Aorta (tissue), 5 donors: ENCODE measurements around the gene PCBP3. TPM values are rescaled to one million over a fixed set of nuclear protein-coding genes. Genes with fewer than 3 reads are reported as not detected.
"Not testable (repeated sequence)": the region's sequence is repeated elsewhere in the genome, so short reads cannot be mapped to it uniquely, and the experiment has no call there.

Source experiments
- ATAC-seq: fragments of 200-7000 bp; cut with Tn5 transposase; one replicate; pipeline ENCODE4 v1.9.1; 2022; ENCODE audit warnings: moderate library complexity; ENCODE audit not compliant: low FRiP score
- DNase-seq, 2 donors: peaks; one replicate each; pipeline ENCODE4 v3.0.0-alpha.2; 2020
- H3K27ac ChIP-seq, 2 donors: one replicate each; pipeline ENCODE4 v1.5.1; 2013; ENCODE audit warnings: low read length in 2 of 2, mild to moderate bottlenecking in 2 of 2, moderate library complexity in 2 of 2, control low read depth in 1 of 2, inconsistent platforms in 1 of 2, low read depth in 1 of 2
- H3K27me3 ChIP-seq, 2 donors: one replicate each; pipeline ENCODE4 v1.6.1; 2013; ENCODE audit warnings: control low read depth in 1 of 2, low read length in 1 of 2, mild to moderate bottlenecking in 1 of 2, moderate library complexity in 1 of 2; ENCODE audit not compliant: insufficient read depth in 2 of 2, control insufficient read depth in 1 of 2
- H3K36me3 ChIP-seq, 2 donors: one replicate each; pipeline ENCODE4 v1.6.1; 2013; ENCODE audit warnings: control low read depth in 1 of 2, low read length in 1 of 2, mild to moderate bottlenecking in 1 of 2; ENCODE audit not compliant: insufficient read depth in 2 of 2, control insufficient read depth in 1 of 2
- H3K4me1 ChIP-seq, 2 donors: one replicate each; pipeline ENCODE4 v1.6.1; 2013; ENCODE audit warnings: low read length in 2 of 2, control low read depth in 1 of 2, mild to moderate bottlenecking in 1 of 2, moderate library complexity in 1 of 2; ENCODE audit not compliant: insufficient read depth in 2 of 2, control insufficient read depth in 1 of 2
- H3K4me3 ChIP-seq, 2 donors: one replicate each; pipeline ENCODE4 v1.5.1; 2013; ENCODE audit warnings: low read length in 2 of 2, control low read depth in 1 of 2, mild to moderate bottlenecking in 1 of 2
- H3K9me3 ChIP-seq: one replicate; pipeline ENCODE4 v1.6.1; 2013; ENCODE audit warnings: mild to moderate bottlenecking, low read length; ENCODE audit not compliant: control insufficient read depth
- WGBS, 2 donors: extraction: QIAGEN DNeasy Blood & Tissue Kit; methylation state at CpG; one replicate each; pipeline ENCODE4 v1.1.7; 2013; 5-methylcytosine and 5-hydroxymethylcytosine counted together
- intact Hi-C, 2 donors: fragments of 100-400 bp; cut with DNase I; formaldehyde crosslinking; loops; one replicate each; pipeline versions ENCODE4 v1.14.2 to v1.15.0; 2022
- polyA plus RNA-seq, 2 donors: library from polyadenylated mRNA; stranded (reverse); fragments of 200-250 nt; gene quantifications; one replicate each; pipeline ENCODE4 v1.2.3, GENCODE V29; 2013
- total RNA-seq, 2 donors: library from RNA; stranded (reverse); fragmentation: NEBNext Ultra II Directional; extraction: Animal tissue kit (Norgen Biotek cat#: 25700); gene quantifications; one replicate each; pipeline ENCODE4 v1.2.1, GENCODE V29; 2021
- donor health status: healthy with polysubstance abuse.
- donor health status: Bipolar disorder and iron deficiency.
- donor health status: DM: no; HTN: no; CAD: no.
- donor health status: DM: no; HTN: no; CAD: no.
- donor health status: DM: yes; HTN: yes; CAD: no.

Gene PCBP3
- total and polyA plus RNA-seq, 4 donors = 3.6 to 15.0 (median 7.0) TPM; not detected in 1

DNA sequence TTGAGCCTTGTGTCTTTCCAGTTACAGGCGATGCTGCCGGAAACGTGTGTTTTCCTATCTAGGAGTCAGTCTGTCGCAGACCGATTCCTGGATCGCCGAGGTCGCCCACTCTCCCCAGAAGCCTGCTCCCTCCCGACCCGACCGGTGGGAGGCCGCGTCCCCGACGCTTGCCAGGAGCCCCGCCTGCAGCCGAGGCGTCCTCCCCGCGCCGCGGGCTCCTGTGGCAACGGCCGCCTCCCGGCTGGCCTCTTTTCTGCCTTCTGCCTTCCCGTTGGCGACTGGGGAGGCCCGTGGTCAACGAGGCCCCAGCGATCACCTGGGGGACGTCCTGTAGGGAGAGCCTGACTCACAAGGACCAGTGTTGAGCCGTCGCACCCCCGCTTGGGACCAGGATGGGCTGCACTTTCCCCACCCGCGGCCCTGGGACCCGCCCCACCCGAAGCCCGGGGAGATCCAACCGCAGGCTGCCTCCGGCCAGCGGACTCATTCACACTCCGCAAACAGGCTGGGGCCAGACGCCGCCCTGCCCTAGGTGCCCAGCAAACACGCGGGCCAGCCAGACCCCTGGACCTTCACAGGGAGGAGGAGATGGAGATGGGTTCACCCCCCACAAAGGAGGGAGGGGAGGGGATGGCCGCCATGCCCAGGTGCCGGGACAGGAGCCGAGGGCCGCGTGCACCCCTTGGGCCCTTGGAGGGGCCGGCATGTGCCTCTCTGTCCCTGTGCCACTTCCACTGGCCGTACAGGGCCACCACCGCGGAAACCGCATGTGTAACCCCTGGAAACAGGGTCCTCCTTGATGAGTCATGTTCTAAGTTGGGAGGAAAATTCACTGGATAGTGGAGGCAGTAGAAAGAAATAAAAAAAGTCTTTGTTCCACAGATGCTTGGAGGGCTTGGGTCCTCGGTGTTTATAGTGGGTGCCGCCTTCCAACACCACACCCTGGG lies 330.8 kb downstream of the PCBP3 start:
- peak; percentile 52 for ATAC-seq
- Histone ChIP-seq H3K27me3 (no peaks in the 10 kb centered on the region), H3K4me1 (no peaks in the 10 kb centered on the region), H3K36me3 (no peaks in the 10 kb centered on the region), H3K27ac (peak overlapping the region; percentile 94 to 99), H3K9me3 (no peaks in the 10 kb centered on the region), H3K4me3 (peak overlapping the region; percentile 39 to 54)
- WGBS, 2 donors = 1% methylated on average over 55 to 59 of the region's 59 CpGs
- intact Hi-C loops = loop anchor here (5.0 kb wide), 3 partner anchors 88 to 258 kb away; partner anchors contain the start of gene LSS (in 1 of the 2)
- DNase-seq = peak; percentile 83 to 91

DNA sequence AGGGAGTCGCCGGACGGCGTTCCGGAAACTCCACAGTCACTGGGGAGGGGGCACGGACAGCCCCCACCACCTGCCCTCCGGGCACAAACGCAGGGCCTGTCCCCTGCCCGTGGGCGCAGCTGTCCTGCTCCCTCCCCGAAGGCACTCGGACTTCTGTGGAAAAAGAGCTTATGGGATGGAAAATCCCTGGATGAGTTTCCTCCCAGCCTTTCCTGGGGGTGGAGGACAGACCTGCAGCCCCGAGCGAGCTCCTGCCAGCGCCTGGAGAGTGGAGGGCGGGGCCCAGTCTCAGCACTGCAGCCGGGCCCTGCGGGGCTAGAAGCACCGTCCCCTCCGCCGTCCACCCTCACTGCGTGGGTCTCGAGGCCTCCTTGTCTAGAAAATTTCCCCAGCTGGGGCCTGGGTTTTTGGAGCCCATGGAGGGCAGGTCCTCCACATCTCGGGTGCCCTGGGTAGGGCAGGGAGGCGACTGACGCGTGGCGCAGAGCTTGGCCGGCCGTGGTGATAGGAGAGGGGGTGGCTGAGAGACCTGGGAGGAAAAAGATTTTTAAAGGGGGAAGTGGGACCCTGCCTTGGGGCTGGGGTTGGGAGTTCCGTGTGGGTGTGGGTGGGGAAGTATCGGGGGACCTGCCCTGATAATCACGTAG lies 331.6 kb downstream of the PCBP3 start:
- H3K4me1 ChIP-seq = no peaks in the 10 kb centered on the region
- H3K4me3 ChIP-seq = no peak overlapping the region
- ATAC-seq (no peak), DNase-seq (peak; percentile 81 to 89)
- peak overlapping the region; percentile 94 to 99 for H3K27ac ChIP-seq
- WGBS, 2 donors = 21% methylated on average over 33 of the region's 33 CpGs
- no peaks in the 10 kb centered on the region for H3K36me3 ChIP-seq
- intact Hi-C loops = loop anchor here in 1 of 2 donors (5.0 kb wide), 1 partner anchor 87 kb away; no protein-coding TSS in a partner anchor
- no peaks in the 10 kb centered on the region for H3K27me3 ChIP-seq
- H3K9me3 ChIP-seq = no peaks in the 10 kb centered on the region

DNA sequence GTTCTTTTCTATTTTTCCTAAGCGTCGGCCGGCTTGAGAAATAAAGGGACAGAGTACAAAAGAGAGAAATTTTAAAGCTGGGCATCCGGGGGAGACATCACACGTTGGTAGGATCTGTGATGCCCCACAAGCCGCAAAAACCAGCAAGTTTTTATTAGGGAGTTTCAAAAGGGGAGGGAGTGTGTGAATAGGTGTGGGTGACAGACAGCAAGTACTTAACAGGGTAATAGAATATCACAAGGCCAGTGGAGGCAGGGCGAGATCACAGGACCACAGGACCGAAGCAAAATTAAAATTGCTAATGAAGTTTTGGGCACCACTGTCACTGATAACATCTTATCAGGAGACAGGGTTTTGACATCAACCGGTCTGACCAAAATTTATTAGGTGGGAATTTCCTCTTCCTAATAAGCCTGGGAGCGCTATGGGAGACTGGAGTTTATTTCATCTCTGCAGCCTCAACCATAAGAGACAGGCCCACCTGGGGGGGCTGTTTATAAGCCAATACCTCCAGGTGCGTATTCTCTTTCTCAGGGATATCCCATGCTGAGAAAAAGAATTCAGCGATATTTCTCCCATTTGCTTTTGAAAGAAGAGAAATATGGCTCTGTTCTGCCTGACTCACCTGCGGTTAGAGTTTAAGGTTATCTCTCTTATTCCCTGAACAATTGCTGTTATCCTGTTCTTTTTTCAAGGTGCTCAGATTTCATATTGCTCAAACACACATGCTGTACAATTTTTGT lies 332.3 kb downstream of the PCBP3 start:
- not testable (repeated sequence) for H3K9me3 ChIP-seq, DNase-seq, H3K4me3 ChIP-seq, ATAC-seq, H3K36me3 ChIP-seq, H3K4me1 ChIP-seq, H3K27me3 ChIP-seq, H3K27ac ChIP-seq
- intact Hi-C loops = loop anchor here in 1 of 2 donors (5.0 kb wide), 1 partner anchor 86 kb away; no protein-coding TSS in a partner anchor
- 82 to 87% methylated on average over 8 to 13 of the region's 13 CpGs for WGBS, 2 donors

DNA sequence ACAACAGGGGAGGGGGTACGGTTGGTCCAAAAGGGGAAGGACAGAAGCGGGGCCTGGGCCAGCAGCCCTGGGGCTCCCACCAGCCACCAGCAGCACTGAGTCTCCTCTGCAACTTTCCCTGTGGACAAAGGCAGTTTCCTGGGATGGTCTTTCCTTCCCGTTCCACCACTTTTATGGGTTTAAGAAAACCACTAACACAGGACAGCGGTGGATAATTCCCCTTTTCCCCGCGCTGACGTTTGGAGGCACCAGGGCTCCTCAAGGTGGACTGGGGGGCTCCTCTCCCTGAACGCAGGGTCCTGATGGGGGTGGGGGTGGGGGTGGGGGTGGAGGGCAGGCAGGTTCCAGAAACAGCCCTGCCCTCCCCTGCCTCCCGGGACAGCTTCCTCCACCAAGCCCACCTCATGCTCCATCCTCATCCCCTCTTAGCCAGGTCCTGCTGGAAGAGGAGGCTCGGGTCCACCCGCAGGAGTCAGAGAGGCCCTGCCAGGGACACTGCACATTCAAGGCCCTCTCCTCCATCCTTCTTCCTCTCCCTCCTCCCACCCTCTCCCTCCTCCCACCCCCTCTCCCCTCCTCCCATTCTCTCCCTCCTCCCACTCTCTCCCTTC lies 333.3 kb downstream of the PCBP3 start:
- Histone ChIP-seq H3K36me3 (no peaks in the 10 kb centered on the region), H3K4me3 (no peak overlapping the region), H3K4me1 (no peaks in the 10 kb centered on the region), H3K27me3 (no peaks in the 10 kb centered on the region), H3K27ac (no peak overlapping the region), H3K9me3 (no peaks in the 10 kb centered on the region)
- intact Hi-C loops = loop anchor here in 1 of 2 donors (5.0 kb wide), 1 partner anchor 85 kb away; no protein-coding TSS in a partner anchor
- ATAC-seq (no peak), DNase-seq (peak in 1 of 2 donors; percentile 65)
- 79 to 85% methylated on average over 11 of the region's 11 CpGs for WGBS, 2 donors

DNA sequence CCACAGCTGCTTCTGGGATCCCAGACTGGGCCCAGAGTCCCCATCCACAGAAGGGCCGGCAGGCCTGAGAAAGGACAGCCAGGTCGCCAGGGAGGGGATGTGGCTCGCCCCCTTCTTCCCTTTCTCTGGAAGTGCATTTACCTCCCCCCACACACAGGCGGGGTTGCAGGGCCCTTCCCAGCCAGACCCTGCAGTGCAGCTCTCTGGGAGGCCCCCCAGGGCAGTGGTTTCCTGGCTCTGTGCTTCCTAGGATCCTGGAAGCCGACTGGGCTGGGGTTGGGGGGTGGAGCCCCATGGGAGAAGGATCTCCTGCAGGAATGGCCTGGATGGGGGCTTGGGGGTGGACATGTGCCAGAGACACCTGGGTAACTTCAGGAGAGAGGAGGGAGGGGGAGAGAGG lies 333.9 kb downstream of the PCBP3 start:
- no peaks in the 10 kb centered on the region for H3K36me3 ChIP-seq
- no peak overlapping the region for H3K4me3 ChIP-seq
- no peaks in the 10 kb centered on the region for H3K4me1 ChIP-seq
- DNase-seq (peak; percentile 66 to 77), ATAC-seq (no peak)
- WGBS, 2 donors = 61 to 65% methylated on average over 5 of the region's 5 CpGs
- no peak overlapping the region for H3K27ac ChIP-seq
- H3K27me3 ChIP-seq = no peaks in the 10 kb centered on the region
- H3K9me3 ChIP-seq = no peaks in the 10 kb centered on the region
- intact Hi-C loops = loop anchor here in 1 of 2 donors (5.0 kb wide), 1 partner anchor 85 kb away; no protein-coding TSS in a partner anchor

DNA sequence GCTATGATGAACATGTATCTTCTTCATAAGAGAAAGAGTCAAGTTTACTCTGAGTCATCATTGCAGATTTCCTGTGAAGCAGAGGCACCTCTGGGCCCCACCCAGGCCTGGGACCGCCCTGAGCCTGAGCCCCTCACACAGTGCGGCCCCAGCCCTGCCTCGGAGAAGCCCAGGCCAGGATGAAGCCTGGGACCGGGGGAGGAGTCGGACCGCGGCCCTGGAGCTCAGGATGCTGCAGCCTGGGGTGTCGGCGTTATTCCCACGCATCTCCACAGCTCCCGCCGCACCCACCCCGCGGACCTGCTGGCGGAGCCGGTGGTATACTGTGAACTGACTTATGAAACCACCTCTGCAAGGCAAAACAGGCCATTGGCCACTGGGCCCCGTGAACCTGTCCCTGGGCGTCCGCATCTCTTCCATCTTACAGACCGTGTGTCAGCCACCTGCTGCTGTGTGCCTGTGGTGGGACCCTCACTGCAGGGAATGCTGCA lies 335.7 kb downstream of the PCBP3 start:
- H3K27ac ChIP-seq = no peak overlapping the region
- intact Hi-C loops = loop anchor here in 1 of 2 donors (5.0 kb wide), 1 partner anchor 83 kb away; no protein-coding TSS in a partner anchor
- DNase-seq (peak; percentile 30 to 73), ATAC-seq (no peak)
- peaks cover 0 to 2% of the 10 kb centered on the region in 2 donors for H3K36me3 ChIP-seq
- no peaks in the 10 kb centered on the region for H3K9me3 ChIP-seq
- H3K4me3 ChIP-seq = no peak overlapping the region
- no peaks in the 10 kb centered on the region for H3K4me1 ChIP-seq
- H3K27me3 ChIP-seq = no peaks in the 10 kb centered on the region
- 86 to 92% methylated on average over 20 of the region's 20 CpGs for WGBS, 2 donors

DNA sequence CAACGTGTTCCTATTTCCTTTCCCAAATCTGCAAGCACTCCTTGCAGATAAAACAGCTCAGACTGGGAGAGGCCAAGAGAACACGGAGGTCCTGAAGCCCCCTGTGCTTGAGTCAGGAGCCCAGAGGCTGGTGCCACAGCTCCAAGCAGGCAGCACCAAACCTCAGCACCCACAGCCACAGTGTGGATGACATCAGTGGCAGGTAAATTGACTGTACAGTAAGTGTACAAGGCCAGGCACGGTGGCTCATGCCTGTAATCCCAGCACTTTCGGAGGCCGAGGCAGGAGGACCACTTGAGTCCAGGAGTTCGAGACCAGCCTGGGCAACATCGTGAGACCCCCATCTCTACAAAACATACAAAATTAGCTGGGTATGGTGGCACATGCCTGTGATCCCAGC lies 336.1 kb downstream of the PCBP3 start:
- ATAC-seq (no peak), DNase-seq (peak in 1 of 2 donors; percentile 33)
- Histone ChIP-seq H3K4me3 (no peak overlapping the region), H3K36me3 (peaks cover 0 to 4% of the 10 kb centered on the region in 2 donors), H3K4me1 (no peaks in the 10 kb centered on the region), H3K27ac (no peak overlapping the region), H3K9me3 (no peaks in the 10 kb centered on the region), H3K27me3 (no peaks in the 10 kb centered on the region)
- WGBS, 2 donors = 90 to 92% methylated on average over 7 of the region's 7 CpGs
- intact Hi-C loops = loop anchor here (2.0 to 5.0 kb wide), 2 partner anchors 77 to 83 kb away; no protein-coding TSS in a partner anchor
